Mesenteric fat pad (tissue), 1 donor: ENCODE data around the gene TENT4A. TPM values are rescaled to one million over a fixed set of nuclear protein-coding genes. Genes with fewer than 3 reads are reported as not detected.

ENCODE experiments used
- DNase-seq: peaks from one replicate; pipeline ENCODE4 v3.0.0-alpha.2; 2020; ENCODE audit warnings: low spot score
- total RNA-seq: library from RNA; stranded (reverse); fragmentation: NEBNext Ultra II Directional; extraction: Animal tissue kit (Norgen Biotek cat#: 25700); gene quantifications from one replicate; pipeline ENCODE4 v1.2.1, GENCODE V29; 2021
- donor health status: DM: yes; HTN: yes; CAD: no.

The TENT4A gene
- total RNA-seq, 1 donor from 2014 or later: 29.8 TPM

GRCh38 chr5:6717247-6717646, 4.0 kb downstream of the TENT4A start:
- DNase-seq: no peak

GRCh38 chr5:6717687-6718086, 4.5 kb downstream of the TENT4A start:
- no peak for DNase-seq

- DNase-seq: no peak
Measured at GRCh38 chr5:6718161-6718681, 5.0 kb downstream of the TENT4A start.

GRCh38 chr5:6718718-6719117, 5.5 kb downstream of the TENT4A start:
- no peak for DNase-seq

GRCh38 chr5:6719417-6719816, 6.2 kb downstream of the TENT4A start:
- no peak for DNase-seq

GRCh38 chr5:6719896-6720560, 6.8 kb downstream of the TENT4A start:
- DNase-seq: no peak

GRCh38 chr5:6720561-6720921, 7.3 kb downstream of the TENT4A start:
- DNase-seq: no peak

GRCh38 chr5:6721442-6721841, 8.2 kb downstream of the TENT4A start:
- DNase-seq: no peak

- DNase-seq: no peak
Measured at GRCh38 chr5:6722015-6722414, 8.8 kb downstream of the TENT4A start.

GRCh38 chr5:6723122-6723815, 10.0 kb downstream of the TENT4A start:
- DNase-seq: no peak

GRCh38 chr5:6723816-6724300, 10.6 kb downstream of the TENT4A start:
- no peak for DNase-seq

- DNase-seq: no peak
Measured at GRCh38 chr5:6724321-6724929, 11.2 kb downstream of the TENT4A start.

GRCh38 chr5:6725421-6725820, 12.2 kb downstream of the TENT4A start:
- no peak for DNase-seq

GRCh38 chr5:6726006-6726405, 12.8 kb downstream of the TENT4A start:
- no peak for DNase-seq

- DNase-seq: no peak
Measured at GRCh38 chr5:6727231-6727630, 14.0 kb downstream of the TENT4A start.

GRCh38 chr5:6728011-6728794, 15.0 kb downstream of the TENT4A start:
- peak; percentile 73 for DNase-seq

- DNase-seq: no peak
Measured at GRCh38 chr5:6728795-6729183, 15.6 kb downstream of the TENT4A start.

- peak; percentile 89 for DNase-seq
Measured at GRCh38 chr5:6729386-6730310, 16.4 kb downstream of the TENT4A start.

GRCh38 chr5:6730407-6730806, 17.2 kb downstream of the TENT4A start:
- DNase-seq: peak; percentile 68

- no peak for DNase-seq
Measured at GRCh38 chr5:6730807-6731206, 17.6 kb downstream of the TENT4A start.
